ENCODE data around the gene RBKS. TPM values are rescaled to one million over a fixed set of nuclear protein-coding genes. Genes with fewer than 3 reads are reported as not detected.
"Not testable (repeated sequence)": the region's sequence is repeated elsewhere in the genome, so short reads cannot be mapped to it uniquely, and the experiment has no call there.

RBKS gene
- total and polyA plus RNA-seq, 2 of the 13 experiments (the other 11 are each of a cell fraction or from before 2014, with no cell fraction given): 7.7 to 8.3 TPM

- H3K36me3 ChIP-seq (replicated peaks in 1 of 2; ENCODE audit: control insufficient read depth in 1 of 2, insufficient read depth in 2 of 2, low read length in 2 of 2); H3K4me2 ChIP-seq (ENCODE audit: low read depth, low read length); H4K20me1 ChIP-seq (ENCODE audit: insufficient read depth, low read length); H3K27me3 ChIP-seq (ENCODE audit: control insufficient read depth in 1 of 2, insufficient read depth in 2 of 2, low read length in 2 of 2); H2AFZ ChIP-seq (ENCODE audit: low read length); FAIRE-seq; DNase-seq (ENCODE audit: low spot score); ATAC-seq; intact Hi-C loops (cut with micrococcal nuclease; ENCODE audit: unreplicated experiment); H3K79me2 ChIP-seq (ENCODE audit: insufficient read depth, low read length); BruUV-seq (replicated peaks); H3K9ac ChIP-seq (ENCODE audit: insufficient read depth, low read depth, low read length); in situ Hi-C loops (cut with HindIII; ENCODE audit: extremely low pct_ligation_motif_present, low pct_unique_long_range_greater_than_20kb); H3K4me3 ChIP-seq (replicated peaks in 1 of 3; ENCODE audit: insufficient read depth in 1 of 3, low read depth in 2 of 3, low read length in 3 of 3); CTCF ChIA-PET (ENCODE audit: low intra/inter-chr PET ratio, low total read pairs): not testable (repeated sequence)
- POLR2A ChIA-PET: interaction anchor here (0.9 kb wide), 1 partner anchor 34 kb away, joined by 4 read pairs; no protein-coding TSS in a partner anchor
- peak; percentile 87 for TF ChIP-seq ZNF770 (CRISPR knock-in tag; IDR thresholded peaks at IDR 0.05)
- Histone ChIP-seq H3K9me3 (ENCODE audit: low read length) (peaks cover 14% of the 10 kb centered on the region), H3K4me1 (ENCODE audit: insufficient read depth, low read length) (peaks cover 40% of the 10 kb centered on the region), H3K27ac (ENCODE audit: extremely low read length, insufficient read depth, low read length) (peak overlapping the region; percentile 63)
These were observed 144.7 kb downstream of the RBKS start for GRCh38 chr2:27745494-27745893.

- no peak for ATAC-seq
- Histone ChIP-seq H3K4me2 (ENCODE audit: low read depth, low read length) (no peak overlapping the region), H3K4me3 (replicated peaks in 1 of 3; ENCODE audit: insufficient read depth in 1 of 3, low read depth in 2 of 3, low read length in 3 of 3) (no peak overlapping the region), H2AFZ (ENCODE audit: low read length) (no peak overlapping the region), H3K27ac (ENCODE audit: extremely low read length, insufficient read depth, low read length) (no peak overlapping the region), H4K20me1 (ENCODE audit: insufficient read depth, low read length) (no peaks in the 10 kb centered on the region), H3K9me3 (ENCODE audit: low read length) (no peaks in the 10 kb centered on the region), H3K36me3 (replicated peaks in 1 of 2; ENCODE audit: control insufficient read depth in 1 of 2, insufficient read depth in 2 of 2, low read length in 2 of 2) (no peaks in the 10 kb centered on the region), H3K9ac (ENCODE audit: insufficient read depth, low read depth, low read length) (no peak overlapping the region), H3K4me1 (ENCODE audit: insufficient read depth, low read length) (peaks cover 54% of the 10 kb centered on the region), H3K27me3 (ENCODE audit: control insufficient read depth in 1 of 2, insufficient read depth in 2 of 2, low read length in 2 of 2) (no peaks in the 10 kb centered on the region), H3K79me2 (ENCODE audit: insufficient read depth, low read length) (no peaks in the 10 kb centered on the region)
- ChIA-PET POLR2A (interaction anchor here (1.5 to 1.6 kb wide), 2 partner anchors 10 to 14 kb away, joined by 4 to 13 read pairs; no protein-coding TSS in a partner anchor), CTCF (ENCODE audit: low intra/inter-chr PET ratio, low total read pairs) (no interaction called here)
- no peak for FAIRE-seq
- no TSS peak for BruUV-seq (replicated peaks)
- 89% methylated on average over 9 of the region's 9 CpGs for WGBS (ENCODE audit: low lambda C conversion rate)
- TF ChIP-seq E2F2 (CRISPR knock-in tag; IDR thresholded peaks at IDR 0.05; ENCODE audit: borderline replicate concordance) (no peak), KDM5A (IDR thresholded peaks at IDR 0.05; ENCODE audit: borderline replicate concordance, low read length) (no peak)
- in situ Hi-C loops (cut with HindIII; ENCODE audit: extremely low pct_ligation_motif_present, low pct_unique_long_range_greater_than_20kb) (no loop called here), intact Hi-C loops (cut with micrococcal nuclease; ENCODE audit: unreplicated experiment) (no loop called here)
- DNase-seq (ENCODE audit: low spot score): no peak
These were observed 147.6 kb downstream of the RBKS start for GRCh38 chr2:27742571-27742970.

Measured in HepG2 (cell line).